CD4-positive, alpha-beta T cell (primary cell): Measurements from ENCODE around the gene GANC. TPM values are rescaled to one million over a fixed set of nuclear protein-coding genes. Genes with fewer than 3 reads are reported as not detected.
"Not testable (repeated sequence)": the region's sequence is repeated elsewhere in the genome, so short reads cannot be mapped to it uniquely, and the experiment has no call there.

Experiments
- ATAC-seq: fragments of 200-7000 bp; cut with Tn5 transposase; one replicate; pipeline ENCODE4 v1.10.0; 2022; ENCODE audit warnings: mild to moderate bottlenecking; ENCODE audit not compliant: poor library complexity
- CTCF ChIA-PET: fragments of 350-600 bp; sonication (Branson Sonifier 250); formaldehyde crosslinking; loops from one replicate; lab custom pipeline; 2021; ENCODE audit warnings: antibody characterized with exemption, inconsistent platforms; lab: Charles Lee
- POLR2A ChIA-PET: fragments of 350-600 bp; sonication (Branson Sonifier 250); formaldehyde crosslinking; loops from one replicate; lab custom pipeline; 2021; ENCODE audit warnings: antibody characterized with exemption, inconsistent platforms; lab: Charles Lee
- DNase-seq, 14 experiments: peaks; one replicate each; pipeline ENCODE4 v3.0.0-alpha.2; 2013 to 2020; ENCODE audit warnings: mixed read lengths in 2 of 14
- H3K27ac ChIP-seq, 2 donors: one replicate each; pipeline versions ENCODE4 v1.5.1 to v1.7.0; 2013; ENCODE audit warnings: low read length in 2 of 2, low read depth in 1 of 2, mild to moderate bottlenecking in 1 of 2
- H3K27me3 ChIP-seq, 2 experiments: 1 replicate in 1 of 2; 2 replicates in 1 of 2; pipeline versions ENCODE4 v1.6.1 to v1.7.0; 2013; ENCODE audit warnings: low read length in 2 of 2, control low read depth in 1 of 2, mild to moderate bottlenecking in 1 of 2, moderate library complexity in 1 of 2; ENCODE audit not compliant: insufficient read depth in 2 of 2, control insufficient read depth in 1 of 2
- H3K36me3 ChIP-seq: one replicate; pipeline ENCODE4 v1.6.1; 2013; ENCODE audit warnings: low read length, control low read depth; ENCODE audit not compliant: insufficient read depth
- H3K4me1 ChIP-seq: one replicate; pipeline ENCODE4 v1.6.1; 2013; ENCODE audit warnings: low read length, control low read depth; ENCODE audit not compliant: insufficient read depth
- H3K4me3 ChIP-seq: one replicate; pipeline ENCODE4 v1.5.1; 2013; ENCODE audit warnings: mild to moderate bottlenecking, low read length, moderate library complexity
- H3K9me3 ChIP-seq, 2 experiments: 1 replicate in 1 of 2; 2 replicates in 1 of 2; pipeline versions ENCODE4 v1.6.1 to v1.7.0; 2013; ENCODE audit warnings: low read length in 2 of 2, mild to moderate bottlenecking in 2 of 2, control low read depth in 1 of 2, moderate library complexity in 1 of 2; ENCODE audit not compliant: control insufficient read depth in 1 of 2, insufficient read depth in 1 of 2
- H3K27ac Mint-ChIP-seq: one replicate; pipeline ENCODE4 v1.8.0; 2020; ENCODE audit warnings: mixed read lengths
- H3K27me3 Mint-ChIP-seq: one replicate; pipeline ENCODE4 v1.8.0; 2021; ENCODE audit warnings: mixed read lengths
- H3K36me3 Mint-ChIP-seq: one replicate; pipeline ENCODE4 v1.8.0; 2021; ENCODE audit warnings: low read depth, mixed read lengths
- H3K4me1 Mint-ChIP-seq: one replicate; pipeline ENCODE4 v1.8.0; 2021; ENCODE audit warnings: low read depth, mixed read lengths
- H3K4me3 Mint-ChIP-seq: one replicate; pipeline ENCODE4 v1.8.0; 2020; ENCODE audit warnings: mild to moderate bottlenecking, mixed read lengths
- H3K9me3 Mint-ChIP-seq: one replicate; pipeline ENCODE4 v1.8.0; 2020; ENCODE audit warnings: mixed read lengths
- CTCF ChIP-seq: fragments of 200-600 bp; IDR thresholded peaks from one replicate; pipeline ENCODE4 v1.8.0; 2022; ENCODE audit warnings: antibody characterized with exemption, mild to moderate bottlenecking
- intact Hi-C, 2 experiments: fragments of 100-400 bp; cut with DNase I in 1 of 2; cut with micrococcal nuclease in 1 of 2; formaldehyde crosslinking; loops; one replicate each; pipeline versions ENCODE4 v1.15.1 to v1.9.0; 2023 to 2025; cut with DNase I, micrococcal nuclease
- polyA plus RNA-seq, 2 donors: library from polyadenylated mRNA; unstranded; fragments of 120-200 nt; gene quantifications; one replicate each; pipeline ENCODE4 v1.2.1, GENCODE V29; 2013
- total RNA-seq, 174 experiments: library from RNA in 2 of 174; stranded (reverse) in 2 of 174; gene quantifications; one replicate each; pipeline ENCODE4 v1.2.3 and lab custom pipeline; 2021 to 2026

The GANC gene
- total RNA-seq (10 to 100 TPM; 22.3 to 23.9 TPM), total RNA-seq (lab: John Stamatoyannopoulos, UW) (6.9 to 67.2 (median 24.5) reads per million in 172 experiments)
- polyA plus RNA-seq (2013, experiment 1 of 2): 15.9 TPM
- polyA plus RNA-seq (2013, experiment 2 of 2): 27.1 TPM

GRCh38 chr15:42272939-42273899, at the start of gene GANC, which contains the start of gene TMEM87A:
TSS of gene GANC (plus strand) at chr15:42273201. CDS start at chr15:42274482, 1,281 bp downstream.
TSS of gene TMEM87A (minus strand) at chr15:42273433. CDS start at chr15:42273398, 35 bp downstream.
- ChIA-PET CTCF (no interaction called here), POLR2A (interaction anchor here (0.5 to 1.8 kb wide), 33 partner anchors 8 to 1708 kb away, joined by 3 to 40 read pairs (median 4); partner anchors contain the start of genes CHP1, EHD4, HAUS2 and LRRC57)
- Histone ChIP-seq H3K36me3 (peaks cover 9% of the 10 kb centered on the region), H3K4me3 (peak within 1 kb of the TSS; percentile 70), H3K9me3 (no peaks in the 10 kb centered on the region), H3K27ac (peak within 1 kb of the TSS; percentile 92 to 95), H3K27me3 (no peaks in the 10 kb centered on the region), H3K4me1 (peaks cover 13% of the 10 kb centered on the region)
- peak within 1 kb of the TSS; percentile 90 for H3K4me3 Mint-ChIP-seq
- DNase-seq (peak; percentile 90 to 99 (median 94)), ATAC-seq (peak; percentile 89)
- no peak for TF ChIP-seq CTCF
- H3K27me3 Mint-ChIP-seq: no peaks in the 10 kb centered on the region
- intact Hi-C loops: loop anchor here (1.0 to 10.0 kb wide), 8 partner anchors 65 to 1678 kb away; partner anchors contain the start of genes VPS39 (in 2 of the 2), CDAN1 (in 1 of the 2), KNL1 (in 1 of the 2) and RPAP1 (in 1 of the 2)
- peaks cover 76% of the 10 kb centered on the region for H3K4me1 Mint-ChIP-seq
- peaks cover 53% of the 10 kb centered on the region for H3K36me3 Mint-ChIP-seq
- H3K27ac Mint-ChIP-seq: peak within 1 kb of the TSS; percentile 98
- no peaks in the 10 kb centered on the region for H3K9me3 Mint-ChIP-seq

- ATAC-seq (no peak), DNase-seq (no peak)
- Histone ChIP-seq H3K27me3 (no peaks in the 10 kb centered on the region), H3K36me3 (peaks cover 78% of the 10 kb centered on the region), H3K27ac (no peak overlapping the region), H3K9me3 (no peaks in the 10 kb centered on the region), H3K4me3 (no peak overlapping the region), H3K4me1 (no peaks in the 10 kb centered on the region)
- Mint-ChIP-seq H3K27me3 (no peaks in the 10 kb centered on the region), H3K4me3 (no peak overlapping the region), H3K9me3 (no peaks in the 10 kb centered on the region), H3K27ac (peak overlapping the region; percentile 5), H3K36me3 (peaks cover 91% of the 10 kb centered on the region), H3K4me1 (no peaks in the 10 kb centered on the region)
- ChIA-PET CTCF (no interaction called here), POLR2A (no interaction called here)
- intact Hi-C loops: no loop called here
- no peak for TF ChIP-seq CTCF
These were observed 46.4 kb upstream of the GANC start for GRCh38 chr15:42226648-42227047.

GRCh38 chr15:42228036-42228435, 45.0 kb upstream of the GANC start:
- Histone ChIP-seq H3K9me3 (no peaks in the 10 kb centered on the region), H3K36me3 (peaks cover 90% of the 10 kb centered on the region), H3K27me3 (no peaks in the 10 kb centered on the region), H3K27ac (no peak overlapping the region), H3K4me3 (no peak overlapping the region), H3K4me1 (no peaks in the 10 kb centered on the region)
- H3K4me1 Mint-ChIP-seq: no peaks in the 10 kb centered on the region
- ATAC-seq (no peak), DNase-seq (no peak)
- ChIA-PET CTCF (interaction anchor here (1.2 kb wide), 1 partner anchor 8 kb away, joined by 3 read pairs; no protein-coding TSS in a partner anchor), POLR2A (interaction anchor here (0.6 kb wide), 1 partner anchor 377 kb away, joined by 4 read pairs; no protein-coding TSS in a partner anchor)
- intact Hi-C loops: no loop called here
- H3K27ac Mint-ChIP-seq: no peak overlapping the region
- H3K27me3 Mint-ChIP-seq: no peaks in the 10 kb centered on the region
- H3K4me3 Mint-ChIP-seq: no peak overlapping the region
- TF ChIP-seq CTCF: no peak
- H3K36me3 Mint-ChIP-seq: peaks cover 94% of the 10 kb centered on the region
- no peaks in the 10 kb centered on the region for H3K9me3 Mint-ChIP-seq

- ATAC-seq, H3K4me3 ChIP-seq, H3K27me3 Mint-ChIP-seq, DNase-seq, H3K4me3 Mint-ChIP-seq, H3K9me3 Mint-ChIP-seq, H3K4me1 ChIP-seq, H3K4me1 Mint-ChIP-seq, intact Hi-C loops, H3K9me3 ChIP-seq, H3K27me3 ChIP-seq, H3K27ac ChIP-seq, H3K27ac Mint-ChIP-seq: not testable (repeated sequence)
- ChIA-PET POLR2A (interaction anchor here (0.6 kb wide), 2 partner anchors 11 to 376 kb away, joined by 3 to 4 read pairs; no protein-coding TSS in a partner anchor), CTCF (interaction anchor here (1.2 kb wide), 1 partner anchor 9 kb away, joined by 3 read pairs; no protein-coding TSS in a partner anchor)
- peaks cover 95% of the 10 kb centered on the region for H3K36me3 Mint-ChIP-seq
- peaks cover 91% of the 10 kb centered on the region for H3K36me3 ChIP-seq
These were observed 44.0 kb upstream of the GANC start for GRCh38 chr15:42228981-42229380.
